GM21390 (cell line): ENCODE data around the gene HES5.

Source experiments
- ATAC-seq: cut with Tn5 transposase; IDR thresholded peaks from one replicate; pipeline ENCODE4 v1.9.1; 2021; ENCODE audit not compliant: unreplicated experiment

HES5 gene

GRCh38 chr1:2516946-2517345 is 13.1 kb downstream of the HES5 start:
- ATAC-seq: no peak

GRCh38 chr1:2516124-2516523 is 13.9 kb downstream of the HES5 start:
- no peak for ATAC-seq

GRCh38 chr1:2515763-2516080 is 14.3 kb downstream of the HES5 start:
- no peak for ATAC-seq

- ATAC-seq: no peak
Observed at GRCh38 chr1:2514863-2515762, 14.9 kb downstream of the HES5 start.

- ATAC-seq: no peak
Observed at GRCh38 chr1:2513939-2514652, 16.0 kb downstream of the HES5 start.

- no peak for ATAC-seq
Observed at GRCh38 chr1:2512862-2513421, 17.1 kb downstream of the HES5 start.

GRCh38 chr1:2510366-2511155 is 19.5 kb downstream of the HES5 start:
- ATAC-seq: no peak

GRCh38 chr1:2509589-2509988 is 20.5 kb downstream of the HES5 start:
- no peak for ATAC-seq

- ATAC-seq: no peak
Observed at GRCh38 chr1:2508751-2509150, 21.3 kb downstream of the HES5 start.

- ATAC-seq: no peak
Observed at GRCh38 chr1:2508180-2508579, 21.9 kb downstream of the HES5 start.

- no peak for ATAC-seq
Observed at GRCh38 chr1:2507744-2508155, 22.3 kb downstream of the HES5 start.

GRCh38 chr1:2506901-2507565 is 23.0 kb downstream of the HES5 start:
- no peak for ATAC-seq

- ATAC-seq: no peak
Observed at GRCh38 chr1:2506007-2506860, 23.8 kb downstream of the HES5 start.

- no peak for ATAC-seq
Observed at GRCh38 chr1:2505461-2505994, 24.5 kb downstream of the HES5 start.

GRCh38 chr1:2504949-2505272 is 25.2 kb downstream of the HES5 start:
- no peak for ATAC-seq

GRCh38 chr1:2504225-2504948 is 25.7 kb downstream of the HES5 start:
- ATAC-seq: no peak

GRCh38 chr1:2503554-2504224 is 26.4 kb downstream of the HES5 start:
- no peak for ATAC-seq
